ENCODE measurements around the gene NTRK3.

Gene NTRK3

GRCh38 chr15:88258093-88258641 lies 1.6 kb upstream of the NTRK3 start:
- DNase-seq (ENCODE audit: low read depth in 2 of 2, low spot score in 1 of 2) = no peak

- no peak for DNase-seq (ENCODE audit: low read depth in 2 of 2, low spot score in 1 of 2)
Observed at GRCh38 chr15:88257311-88258092, 963 bp upstream of the NTRK3 start.

GRCh38 chr15:88255484-88256278 lies 858 bp downstream of the NTRK3 start:
- no peak for DNase-seq (ENCODE audit: low read depth in 2 of 2, low spot score in 1 of 2)

- DNase-seq (ENCODE audit: low read depth in 2 of 2, low spot score in 1 of 2) = no peak
Observed at GRCh38 chr15:88255087-88255483, 1.5 kb downstream of the NTRK3 start.

GRCh38 chr15:88252441-88252840 lies 4.1 kb downstream of the NTRK3 start:
- no peak for DNase-seq (ENCODE audit: low read depth in 2 of 2, low spot score in 1 of 2)

GRCh38 chr15:88250826-88251225 lies 5.7 kb downstream of the NTRK3 start:
- DNase-seq (ENCODE audit: low read depth in 2 of 2, low spot score in 1 of 2) = no peak

- no peak for DNase-seq (ENCODE audit: low read depth in 2 of 2, low spot score in 1 of 2)
Observed at GRCh38 chr15:88249220-88249619, 7.3 kb downstream of the NTRK3 start.

GRCh38 chr15:88247914-88248313 lies 8.6 kb downstream of the NTRK3 start:
- DNase-seq (ENCODE audit: low read depth in 2 of 2, low spot score in 1 of 2) = no peak

- peak; percentile 28 to 41 for DNase-seq (ENCODE audit: low read depth in 2 of 2, low spot score in 1 of 2)
Observed at GRCh38 chr15:88246666-88247446, 9.7 kb downstream of the NTRK3 start.

- DNase-seq (ENCODE audit: low read depth in 2 of 2, low spot score in 1 of 2) = no peak
Observed at GRCh38 chr15:88246081-88246480, 10.5 kb downstream of the NTRK3 start.

GRCh38 chr15:88243895-88244787 lies 12.4 kb downstream of the NTRK3 start:
- DNase-seq (ENCODE audit: low read depth in 2 of 2, low spot score in 1 of 2) = no peak

- no peak for DNase-seq (ENCODE audit: low read depth in 2 of 2, low spot score in 1 of 2)
Observed at GRCh38 chr15:88242586-88243555, 13.7 kb downstream of the NTRK3 start.

- DNase-seq (ENCODE audit: low read depth in 2 of 2, low spot score in 1 of 2) = no peak
Observed at GRCh38 chr15:88241461-88241860, 15.1 kb downstream of the NTRK3 start.

GRCh38 chr15:88241060-88241459 lies 15.5 kb downstream of the NTRK3 start:
- DNase-seq (ENCODE audit: low read depth in 2 of 2, low spot score in 1 of 2) = no peak

GRCh38 chr15:88239594-88239993 lies 16.9 kb downstream of the NTRK3 start:
- no peak for DNase-seq (ENCODE audit: low read depth in 2 of 2, low spot score in 1 of 2)

GRCh38 chr15:88238618-88239430 lies 17.7 kb downstream of the NTRK3 start:
- no peak for DNase-seq (ENCODE audit: low read depth in 2 of 2, low spot score in 1 of 2)

- no peak for DNase-seq (ENCODE audit: low read depth in 2 of 2, low spot score in 1 of 2)
Observed at GRCh38 chr15:88234711-88235110, 21.8 kb downstream of the NTRK3 start.

GRCh38 chr15:88233921-88234320 lies 22.6 kb downstream of the NTRK3 start:
- DNase-seq (ENCODE audit: low read depth in 2 of 2, low spot score in 1 of 2) = no peak

Data from stimulated activated CD8-positive, alpha-beta memory T cell treated with anti-CD3 and anti-CD28 coated beads, Interleukin-4, amount 100 ng/mL, for 1 hour (primary cell).